NCI-H1092 treated with DMSO at 0.1 percent for 48 hours (cell line): ENCODE measurements around the gene CSRP1.
"Not testable (repeated sequence)": the region's sequence is repeated elsewhere in the genome, so short reads cannot be mapped to it uniquely, and the experiment has no call there.

ENCODE experiments used
- DNase-seq: peaks from one replicate; lab custom pipeline; 2025; lab: John Stamatoyannopoulos, UW

CSRP1 gene

DNA sequence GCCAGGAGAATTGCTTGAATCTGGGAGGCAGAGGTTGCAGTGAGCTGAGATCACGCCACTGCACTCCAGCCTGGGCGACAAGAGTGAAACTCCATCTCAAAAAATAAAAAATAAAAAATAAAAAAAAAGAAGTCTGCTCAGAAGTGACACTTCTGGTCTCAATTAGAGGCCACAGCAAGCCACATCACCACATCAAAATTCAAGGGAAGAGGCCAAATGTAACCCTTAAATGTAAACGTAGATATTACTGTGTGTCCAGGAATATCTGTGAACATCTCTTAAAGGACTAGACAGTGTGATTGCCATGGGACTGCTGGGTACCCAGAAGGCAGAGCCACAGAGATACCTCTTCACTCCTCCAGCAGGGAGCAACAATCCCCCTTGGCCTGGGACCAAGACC is 28.3 kb downstream of the CSRP1 start:
- not testable (repeated sequence) for DNase-seq

DNA sequence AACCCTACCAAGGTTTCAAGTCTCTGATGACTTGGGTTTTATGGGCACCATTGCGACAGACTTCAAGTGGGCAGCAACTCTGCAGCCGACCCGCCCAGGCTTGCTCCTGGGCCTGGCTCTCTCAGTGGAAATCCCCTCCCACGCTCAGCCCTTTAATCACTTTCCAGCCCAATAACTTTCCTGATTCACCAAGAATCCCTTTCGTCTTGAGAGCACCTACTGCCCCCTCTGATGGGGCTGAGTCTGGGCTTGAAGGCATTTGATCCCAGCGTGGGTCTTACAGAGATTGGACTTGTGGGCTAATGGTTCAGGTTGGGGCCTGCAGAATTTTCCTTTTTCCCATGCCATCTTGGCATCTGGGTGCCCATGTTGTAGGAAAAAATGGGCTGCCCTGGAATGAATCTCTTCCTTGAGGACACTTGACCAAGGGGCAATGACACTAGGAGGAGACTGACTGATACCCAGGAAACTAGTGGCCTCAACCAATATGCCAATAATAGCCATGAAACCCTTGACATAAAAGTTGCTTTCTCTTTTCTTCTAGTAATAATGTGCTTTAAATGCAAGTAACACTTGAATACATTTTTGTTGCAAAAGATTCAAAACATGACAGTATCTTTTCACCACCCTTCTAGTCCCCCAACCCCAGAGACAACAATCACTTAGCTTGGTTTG is 30.1 kb downstream of the CSRP1 start:
- no peak for DNase-seq

DNA sequence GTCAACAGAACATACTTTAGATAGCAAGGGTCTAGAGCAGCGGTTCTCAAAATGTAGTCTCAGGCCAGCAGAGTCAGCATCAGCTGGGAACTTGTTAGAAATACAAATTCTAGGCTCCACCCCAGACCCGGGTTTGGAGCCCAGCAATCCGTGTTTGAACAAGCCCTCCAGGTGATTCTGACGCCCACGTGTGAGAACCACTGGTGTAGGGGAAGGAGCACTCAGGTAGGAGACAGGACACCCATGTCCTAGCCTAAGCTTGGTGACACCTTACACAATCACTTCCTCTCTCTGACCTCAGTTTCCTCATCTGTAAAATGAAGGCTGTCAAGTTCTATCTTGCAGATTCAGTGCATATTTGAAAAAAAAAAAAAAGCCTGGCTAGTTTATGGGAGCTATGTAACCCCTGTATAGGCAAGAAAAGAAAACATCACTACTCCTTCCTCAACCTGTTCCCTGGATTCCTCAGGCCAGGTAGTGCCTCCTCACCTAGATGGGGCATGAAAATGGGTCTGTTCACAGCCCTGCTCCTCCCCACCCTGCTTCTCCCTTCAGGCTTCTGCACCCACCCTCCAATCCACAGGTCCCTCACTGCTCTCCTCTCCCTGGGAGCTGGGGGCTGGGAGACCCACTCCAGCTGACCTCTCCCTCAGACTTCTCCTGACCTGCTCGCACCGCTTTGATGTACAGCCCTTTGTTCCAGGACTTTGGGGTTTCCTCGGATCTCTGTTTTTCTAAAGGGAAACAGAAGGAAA is 30.8 kb downstream of the CSRP1 start:
- no peak for DNase-seq

DNA sequence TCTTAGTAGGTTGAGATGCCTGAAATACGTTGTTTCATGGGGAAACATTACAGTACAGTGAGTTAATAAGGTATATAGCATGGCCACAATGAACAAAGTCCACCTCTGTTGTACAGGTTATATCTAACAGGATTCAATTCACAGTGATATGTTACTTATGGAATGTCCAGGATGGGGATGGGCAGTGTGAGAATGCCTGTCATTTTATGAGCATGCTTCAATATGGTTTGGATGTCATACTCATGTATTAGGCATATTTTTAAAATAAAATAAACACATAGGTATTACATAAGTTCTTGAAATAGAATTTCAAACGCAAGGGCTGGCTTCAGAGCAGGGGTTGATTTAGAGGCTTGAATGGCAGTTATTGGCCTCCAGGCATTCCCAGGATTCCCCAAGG is 31.8 kb downstream of the CSRP1 start:
- DNase-seq: no peak

DNA sequence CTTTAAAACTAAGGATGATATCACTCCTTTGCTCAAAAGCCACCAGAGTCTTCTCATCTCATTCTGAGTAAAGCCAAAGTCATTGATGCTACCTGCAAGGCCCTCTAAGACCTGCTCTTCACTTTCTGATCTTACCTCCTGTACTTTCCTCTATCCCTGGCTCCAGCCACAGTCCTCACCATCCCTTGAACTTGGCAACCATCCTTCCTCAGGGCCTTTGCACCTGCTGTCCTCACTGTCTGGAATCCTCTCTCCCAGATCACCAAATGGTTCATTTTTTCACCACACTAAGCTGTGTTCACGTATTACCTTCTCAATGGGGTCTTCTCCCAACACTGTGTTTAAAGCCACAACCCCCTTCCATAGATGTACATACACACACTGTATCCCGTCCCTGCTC is 33.6 kb downstream of the CSRP1 start:
- DNase-seq: no peak

DNA sequence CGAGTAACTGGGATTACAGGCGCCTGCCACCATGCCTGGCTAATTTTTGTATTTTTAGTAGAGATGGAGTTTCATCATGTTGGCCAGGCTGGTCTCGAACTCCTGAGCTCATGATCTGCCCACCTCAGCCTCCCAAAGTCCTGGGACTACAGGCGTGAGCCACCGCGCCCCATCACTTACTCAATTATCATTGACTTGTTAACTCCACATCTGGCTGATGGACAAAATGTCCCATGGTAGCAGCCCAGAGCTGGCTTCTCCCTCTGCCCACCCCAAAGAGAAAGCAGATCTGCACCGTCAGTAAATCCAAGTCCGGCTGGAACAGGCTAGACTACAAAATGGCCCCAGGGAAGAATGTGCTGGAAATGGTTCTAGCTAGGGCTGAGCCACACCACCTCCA is 34.6 kb downstream of the CSRP1 start:
- not testable (repeated sequence) for DNase-seq

DNA sequence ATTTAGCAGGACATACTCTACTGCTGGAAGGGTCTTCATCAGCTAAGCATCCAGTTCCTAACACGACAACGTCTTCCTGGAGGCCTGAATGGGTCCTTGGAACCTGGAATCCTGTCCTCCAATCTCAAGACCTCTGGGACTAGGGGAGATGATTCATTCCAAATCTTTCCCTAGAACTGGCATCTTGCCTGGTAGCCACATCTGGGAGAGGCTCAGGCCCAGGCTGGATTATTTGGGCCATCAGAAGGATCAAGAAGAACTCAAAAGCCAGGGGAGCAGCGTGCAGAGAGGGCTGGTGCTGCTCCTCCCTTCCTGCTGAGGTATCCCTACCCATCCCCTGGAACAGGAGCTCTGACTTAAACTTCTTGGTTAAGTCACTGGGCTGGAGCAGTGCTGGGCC is 35.2 kb downstream of the CSRP1 start:
- DNase-seq: no peak

DNA sequence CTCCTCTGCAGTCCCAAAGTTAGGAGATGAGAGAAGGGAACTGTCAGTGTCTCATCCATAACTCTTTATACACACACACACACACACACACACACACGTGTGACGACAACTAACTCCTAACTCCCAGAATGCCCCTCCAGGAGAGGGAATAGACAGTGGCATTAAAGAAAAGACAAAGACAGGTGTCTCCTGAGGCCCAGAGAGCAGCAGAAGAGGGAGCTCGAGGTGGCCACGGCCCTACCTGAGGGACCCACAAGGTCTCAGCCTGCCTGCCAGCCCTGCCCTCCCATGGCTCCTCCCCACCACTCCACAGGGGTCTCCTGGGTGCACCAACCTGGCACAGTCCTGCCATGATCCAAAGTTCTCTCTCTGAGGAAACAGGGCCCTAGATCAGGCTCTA is 36.3 kb downstream of the CSRP1 start:
- DNase-seq: no peak

DNA sequence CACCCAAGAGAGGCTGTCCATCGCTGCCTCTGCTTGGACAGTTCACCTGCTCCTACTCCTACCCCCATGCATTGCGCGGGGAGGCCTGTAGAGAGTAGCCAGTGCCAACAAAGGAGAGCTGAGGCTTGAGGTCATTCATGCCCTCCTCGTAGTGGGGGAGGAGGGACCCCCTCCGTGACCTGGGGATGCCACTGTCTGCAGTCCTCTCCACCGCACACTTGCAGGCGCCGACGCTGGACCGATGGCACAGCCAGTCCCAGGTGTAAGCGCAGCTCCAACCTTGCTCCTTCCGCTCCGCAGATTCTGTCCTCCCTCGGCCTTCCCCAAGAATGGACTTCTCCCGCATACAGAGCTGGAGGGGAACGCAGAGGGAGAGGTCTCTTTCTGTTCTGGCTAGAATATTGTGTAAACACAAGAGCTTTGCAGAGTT is 37.3 kb downstream of the CSRP1 start:
- DNase-seq: no peak

DNA sequence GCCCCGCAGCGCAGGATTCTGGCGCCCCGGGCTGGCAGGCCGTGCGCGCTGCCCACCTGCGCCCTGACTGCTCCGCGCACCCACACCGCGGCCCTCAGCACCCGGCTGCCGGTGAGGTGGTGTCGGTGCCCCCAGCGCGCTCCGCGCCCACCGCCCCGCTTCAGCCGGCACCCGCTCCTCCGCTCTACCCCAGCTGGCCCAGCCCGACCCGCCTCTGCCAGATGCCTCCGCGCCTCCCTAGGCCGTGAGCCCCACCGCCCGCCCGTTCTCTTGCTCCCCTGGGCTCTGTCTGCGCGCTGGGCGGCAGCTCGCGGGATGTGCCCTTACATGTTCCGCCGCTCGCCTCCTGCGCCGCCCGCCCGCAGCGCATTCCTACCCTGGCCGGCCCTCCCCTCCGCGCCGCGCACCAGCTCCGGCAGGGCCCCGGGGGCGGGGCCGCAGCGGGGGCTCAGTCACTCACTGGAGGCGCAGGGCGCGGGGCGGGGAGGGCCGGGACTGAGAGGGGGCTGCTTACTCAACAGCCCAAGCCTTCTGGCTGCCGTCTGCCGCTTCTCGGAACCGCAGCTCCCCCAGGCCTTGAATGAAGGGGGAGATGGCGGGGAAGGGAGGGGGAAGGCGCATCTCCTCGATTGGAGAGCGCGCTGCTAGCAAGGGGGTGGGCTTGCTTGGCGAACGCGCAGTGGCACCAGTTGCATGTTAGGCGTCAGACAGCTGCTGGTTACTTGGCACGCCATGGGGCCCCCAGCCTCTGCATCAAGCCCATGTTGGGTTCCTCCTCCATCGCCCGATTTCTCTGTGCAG is 37.9 kb downstream of the CSRP1 start, which contains the start of gene PHLDA3:
PHLDA3 (minus strand) TSS at position 345 of the 801 bp plus-strand sequence. CDS start 402 bp downstream, outside the sequence.
- DNase-seq: peak; percentile 67

DNA sequence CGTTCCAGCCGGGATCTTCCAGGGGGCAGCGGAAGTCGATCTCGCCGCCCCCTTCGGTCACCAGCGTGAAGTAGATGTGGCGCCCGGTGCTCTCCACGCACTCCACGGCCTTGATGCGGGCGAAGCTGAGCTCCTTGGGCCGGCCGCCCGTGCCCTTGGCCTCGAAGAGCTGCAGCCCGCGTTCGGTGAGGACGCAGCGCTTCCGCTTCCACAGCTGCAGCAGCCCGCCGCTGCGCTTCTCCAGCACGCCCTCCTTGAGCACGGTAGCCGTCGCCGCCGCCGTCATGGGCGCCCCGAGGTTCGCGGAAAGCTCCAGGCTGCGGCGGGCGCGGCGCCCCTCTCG is 38.5 kb downstream of the CSRP1 start:
- no peak for DNase-seq

DNA sequence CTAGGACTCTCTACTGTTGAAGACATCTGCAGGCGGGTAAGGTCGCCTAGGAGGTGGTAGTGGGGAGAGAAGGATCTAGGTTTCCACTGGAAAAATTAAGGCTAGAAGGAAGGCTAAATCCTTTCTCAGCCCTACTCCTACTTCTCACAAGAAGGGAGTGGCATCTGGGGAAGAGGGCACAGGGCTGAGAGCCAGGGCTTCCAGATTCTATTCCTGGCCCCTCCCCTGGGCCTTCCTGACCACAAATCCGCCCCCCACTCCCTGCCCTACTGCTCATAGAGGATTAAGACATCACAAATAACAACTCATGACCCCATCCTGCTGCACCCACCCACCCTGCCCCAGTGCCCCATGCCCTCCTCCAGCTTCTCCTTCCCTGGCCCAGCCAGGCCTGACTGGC is 40.4 kb downstream of the CSRP1 start:
- DNase-seq: no peak

DNA sequence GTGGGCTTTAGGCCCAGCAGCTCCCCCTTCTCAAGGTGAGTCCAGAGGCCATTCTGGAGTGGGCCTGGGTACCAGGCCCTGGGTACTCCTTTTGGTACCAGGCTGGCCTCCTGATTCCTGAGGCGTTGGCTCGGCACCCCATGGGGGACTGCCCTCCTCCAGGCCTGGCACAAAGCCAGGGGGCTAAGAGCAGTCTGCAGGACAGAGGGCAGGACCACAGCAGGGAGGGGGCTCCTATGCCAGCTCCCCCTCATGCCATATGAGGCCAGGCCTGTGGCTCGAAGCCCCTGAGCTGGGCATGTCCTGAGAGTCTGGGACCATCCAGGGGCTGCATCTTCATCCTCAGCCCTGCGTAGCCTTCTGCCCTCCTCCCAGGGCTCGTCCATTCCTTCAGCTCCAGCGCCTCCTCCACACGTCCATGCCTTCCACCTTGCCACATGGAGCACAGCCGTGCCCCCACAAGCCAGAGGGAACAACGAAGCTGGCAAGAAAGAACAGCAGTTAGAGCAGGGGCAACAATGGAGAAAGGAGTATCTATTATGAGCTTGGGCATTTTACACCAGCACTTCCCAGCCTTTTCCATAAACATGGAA is 41.1 kb downstream of the CSRP1 start:
- DNase-seq: no peak

DNA sequence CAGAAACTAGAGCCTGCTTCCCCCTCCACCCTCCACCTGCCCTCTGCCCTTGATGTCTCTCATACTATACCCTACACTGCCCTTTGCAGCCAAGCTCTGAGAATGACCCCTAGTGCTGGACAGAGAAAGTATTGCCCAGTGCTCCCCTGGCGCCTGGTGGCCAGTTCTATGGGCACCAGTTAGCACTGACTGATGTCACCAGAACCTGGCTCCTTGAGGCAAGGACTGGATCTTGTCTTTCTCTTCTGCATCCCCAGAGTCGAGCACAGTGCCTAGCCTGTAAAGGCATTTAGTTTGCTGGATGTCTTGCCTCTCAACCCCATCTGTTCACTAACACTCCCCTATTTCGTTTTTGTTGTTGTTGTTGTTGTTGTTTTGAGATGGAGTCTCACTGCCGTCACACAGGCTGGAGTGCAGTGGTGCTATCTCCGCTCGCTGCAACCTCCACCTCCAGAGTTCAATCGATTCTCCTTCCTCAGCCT is 43.8 kb downstream of the CSRP1 start:
- no peak for DNase-seq

DNA sequence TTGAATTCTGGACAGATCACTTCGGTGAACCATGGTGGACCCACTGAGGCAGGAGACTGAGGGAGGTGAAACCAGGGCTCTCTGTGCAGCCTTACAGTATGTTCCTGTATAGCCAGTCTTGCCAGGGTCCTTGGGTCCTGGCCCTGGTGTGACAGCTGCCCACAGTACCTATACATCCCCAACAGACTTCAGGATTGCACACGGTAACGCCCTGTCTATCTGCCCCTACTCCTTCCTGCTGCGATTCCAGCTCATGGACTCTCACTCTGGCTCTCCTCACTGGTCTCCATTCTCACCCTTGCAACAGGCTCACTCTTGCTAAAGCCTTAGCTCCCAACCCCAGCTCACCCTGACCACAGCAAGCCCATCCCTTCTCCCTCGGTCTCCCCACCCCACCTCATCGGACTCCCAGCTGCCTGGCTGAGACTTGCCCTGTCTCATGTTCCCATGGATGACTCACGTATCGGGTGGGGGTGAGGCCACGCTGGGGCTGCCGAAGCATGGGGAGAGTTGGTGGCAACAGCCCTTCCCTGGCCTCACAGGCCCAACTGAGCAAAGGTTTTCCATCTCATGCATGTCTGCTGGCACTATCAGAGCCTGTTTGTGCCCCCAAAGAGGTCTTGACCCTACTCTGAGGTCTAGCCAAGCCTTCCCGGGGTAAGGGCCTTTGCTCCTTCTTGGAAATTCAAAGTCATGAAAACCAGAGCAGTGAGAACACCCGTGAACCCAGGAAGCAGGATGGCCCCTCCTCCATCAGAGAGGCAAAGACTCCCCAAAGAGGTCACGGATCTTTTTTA is 45.1 kb downstream of the CSRP1 start:
- no peak for DNase-seq

DNA sequence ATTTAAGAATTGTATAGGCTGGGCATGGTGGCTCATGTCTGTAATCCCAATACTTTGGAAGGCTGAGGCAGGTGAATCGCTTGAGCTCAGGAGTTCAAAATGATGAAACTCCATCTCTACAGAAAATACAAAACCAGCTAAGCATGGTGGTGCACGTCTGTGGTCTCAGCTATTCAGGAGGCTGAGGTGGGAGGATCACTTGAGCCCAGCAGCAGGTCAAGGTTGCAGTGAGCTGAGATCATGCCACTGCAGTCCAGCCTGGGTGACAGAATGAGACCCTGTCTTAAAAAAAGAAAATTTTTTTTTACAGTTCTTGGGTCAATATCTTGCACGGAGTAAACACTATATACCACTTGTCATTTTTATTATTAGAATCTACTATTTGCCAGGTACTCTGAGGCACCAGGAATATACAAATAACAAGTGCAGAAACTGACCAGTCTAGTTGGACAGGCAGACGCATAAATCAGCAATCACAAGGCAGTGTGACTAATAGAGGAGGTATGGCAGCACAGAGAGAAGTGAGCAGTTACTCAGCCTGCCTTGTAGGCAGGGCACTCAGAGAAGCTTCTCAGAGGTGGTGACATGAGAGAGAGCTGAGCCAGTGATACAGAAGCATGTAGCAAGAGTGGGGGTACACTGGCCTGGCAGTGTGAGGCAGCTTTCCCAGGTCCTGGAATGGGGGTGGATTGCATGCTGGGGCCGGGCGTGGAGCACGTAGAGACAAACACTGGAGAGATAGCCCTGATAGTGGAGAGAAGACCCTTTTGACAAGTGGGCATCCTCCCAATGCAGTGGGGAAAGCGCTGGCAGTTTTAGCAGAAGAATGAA is 45.9 kb downstream of the CSRP1 start:
- DNase-seq: no peak

DNA sequence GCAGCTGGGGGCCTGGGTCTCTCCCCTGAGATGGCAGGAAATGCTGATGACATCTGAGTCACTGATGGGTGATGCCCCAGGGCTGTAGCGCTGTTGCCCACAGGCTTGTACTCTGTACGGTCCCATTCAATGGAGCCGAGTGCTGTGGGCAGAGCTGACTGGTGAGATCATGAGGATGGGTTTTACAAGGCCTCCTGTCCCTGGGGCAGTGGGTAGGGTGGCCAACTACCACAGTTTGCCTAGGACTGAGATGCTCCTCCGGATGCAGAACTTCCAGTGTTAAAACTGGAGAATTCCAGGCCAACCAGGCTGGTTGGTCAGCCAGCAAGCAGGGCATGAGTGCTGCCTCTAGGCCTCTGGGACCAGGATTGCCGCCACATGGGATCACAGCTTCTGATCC is 47.1 kb downstream of the CSRP1 start:
- no peak for DNase-seq

DNA sequence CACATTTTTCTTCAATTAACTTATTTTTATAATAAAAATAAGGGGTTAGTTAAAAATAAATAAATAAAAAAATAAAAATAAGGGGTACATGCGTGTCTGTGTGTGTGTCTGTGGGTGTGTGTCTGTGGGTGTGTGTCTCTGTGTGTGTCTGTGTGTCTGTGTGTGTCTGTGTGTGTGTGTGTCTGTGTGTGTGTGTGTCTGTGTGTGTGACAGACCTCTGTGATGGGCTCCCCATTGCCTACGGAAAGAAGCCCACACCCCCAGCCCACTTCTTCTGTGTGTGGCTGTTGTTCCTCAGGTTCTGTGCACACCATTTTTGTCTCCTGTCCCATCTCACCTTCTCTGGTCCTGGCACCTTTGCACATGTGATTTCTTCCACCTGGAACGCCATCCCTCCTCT is 47.9 kb downstream of the CSRP1 start:
- no peak for DNase-seq

DNA sequence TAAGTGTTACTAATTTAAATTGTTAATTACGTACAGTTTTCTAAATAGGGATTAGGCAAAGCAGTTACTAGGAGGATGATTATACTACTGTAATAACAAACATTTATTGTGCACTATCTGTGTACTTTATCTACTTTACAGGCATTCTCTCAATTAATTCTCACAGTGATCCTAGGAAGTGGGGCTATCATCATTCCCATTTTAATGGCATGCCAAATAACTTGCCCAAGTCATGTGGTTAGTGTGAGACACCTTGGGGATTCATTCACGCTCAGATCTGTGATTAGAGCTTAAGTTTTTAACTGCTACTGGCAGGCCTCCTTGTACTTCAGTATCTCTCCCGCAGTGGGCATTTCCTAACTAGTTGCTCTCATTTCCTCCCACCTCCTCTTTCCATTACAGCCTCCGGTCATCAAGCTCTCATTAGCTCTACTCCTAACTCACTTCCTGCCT is 49.4 kb downstream of the CSRP1 start:
- no peak for DNase-seq

DNA sequence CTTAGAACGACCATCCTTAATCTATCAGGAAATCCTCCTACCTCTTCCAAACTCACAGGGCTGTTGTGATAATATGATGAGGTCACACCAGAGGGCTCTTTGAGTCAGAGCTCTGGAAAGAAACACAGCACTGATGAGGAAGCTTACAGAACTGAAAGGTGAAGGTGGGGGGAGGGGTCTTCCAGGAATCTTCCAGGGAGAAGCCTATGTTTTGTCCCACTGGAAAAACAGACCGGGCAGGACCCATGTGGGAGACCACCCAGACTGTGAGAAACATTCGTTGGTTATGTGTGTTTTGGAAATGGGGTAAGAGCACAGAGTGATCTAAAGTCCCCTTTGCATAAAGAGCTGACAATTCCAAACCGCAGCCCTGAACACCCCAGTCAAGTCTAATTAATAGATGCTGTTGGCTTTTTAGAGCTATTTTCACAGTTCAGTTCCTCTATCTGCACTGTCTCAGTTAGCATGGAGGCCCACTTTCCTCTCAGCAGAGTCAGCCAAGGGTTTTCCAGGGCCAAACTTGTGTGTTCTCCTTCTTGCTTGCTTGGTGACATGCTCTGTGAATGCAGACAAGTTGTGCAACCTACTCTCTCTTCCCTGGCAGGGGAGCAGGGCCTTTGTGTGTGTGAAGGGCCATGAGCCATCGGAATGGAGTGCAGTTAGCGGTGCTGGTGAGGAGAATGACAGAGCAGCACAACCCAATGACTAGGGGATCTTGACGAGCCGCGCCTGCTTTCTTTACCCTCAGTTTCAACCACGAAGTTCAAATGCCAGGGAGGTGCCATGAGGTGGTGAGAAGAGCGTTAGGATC is 50.2 kb downstream of the CSRP1 start:
- no peak for DNase-seq
